Natural killer cell (primary cell): Measurements from ENCODE around the gene MMRN2. TPM values are rescaled to one million over a fixed set of nuclear protein-coding genes. Genes with fewer than 3 reads are reported as not detected.

ENCODE experiments used
- ATAC-seq, 3 donors: fragments of 150-1000 bp in 2 of 3; fragments of 200-7000 bp in 1 of 3; cut with Tn5 transposase; 1 replicate in 1 of 3; 2 replicates in 2 of 3; pipeline ENCODE4 v1.10.0; 2021; ENCODE audit warnings: mild to moderate bottlenecking in 2 of 3, moderate library complexity in 2 of 3
- DNase-seq, 2 donors: peaks; one replicate each; pipeline versions ENCODE4 v3.0.0 to v3.0.0-alpha.2; 2013 to 2021; ENCODE audit warnings: mixed read lengths in 1 of 2
- H3K27ac ChIP-seq: one replicate; pipeline ENCODE4 v1.5.1; 2013; ENCODE audit warnings: mild to moderate bottlenecking, low read length
- H3K27me3 ChIP-seq: one replicate; pipeline ENCODE4 v1.6.1; 2013; ENCODE audit warnings: low read length; ENCODE audit not compliant: control insufficient read depth, insufficient read depth
- H3K36me3 ChIP-seq: one replicate; pipeline ENCODE4 v1.6.1; 2013; ENCODE audit warnings: low read length; ENCODE audit not compliant: control insufficient read depth, insufficient read depth
- H3K4me1 ChIP-seq: one replicate; pipeline ENCODE4 v1.6.1; 2013; ENCODE audit warnings: low read length; ENCODE audit not compliant: control insufficient read depth, insufficient read depth
- H3K4me3 ChIP-seq: one replicate; pipeline ENCODE4 v1.5.1; 2013; ENCODE audit warnings: low read length
- H3K9me3 ChIP-seq: one replicate; pipeline ENCODE4 v1.6.1; 2013; ENCODE audit warnings: low read length; ENCODE audit not compliant: control insufficient read depth, insufficient read depth
- H3K27ac Mint-ChIP-seq, 2 donors: one replicate each; pipeline ENCODE4 v1.8.0; 2022; ENCODE audit warnings: mild to moderate bottlenecking in 2 of 2, mixed read lengths in 2 of 2, moderate library complexity in 1 of 2
- H3K27me3 Mint-ChIP-seq, 2 donors: one replicate each; pipeline ENCODE4 v1.8.0; 2022; ENCODE audit warnings: low read depth in 2 of 2, mixed read lengths in 2 of 2
- H3K36me3 Mint-ChIP-seq: one replicate; pipeline ENCODE4 v1.8.0; 2022; ENCODE audit warnings: mixed read lengths
- H3K4me1 Mint-ChIP-seq, 2 donors: one replicate each; pipeline ENCODE4 v1.8.0; 2022; ENCODE audit warnings: mixed read lengths in 2 of 2
- H3K4me3 Mint-ChIP-seq: one replicate; pipeline ENCODE4 v1.8.0; 2022; ENCODE audit warnings: mild to moderate bottlenecking, moderate library complexity, mixed read lengths
- H3K9me3 Mint-ChIP-seq, 2 donors: one replicate each; pipeline ENCODE4 v1.8.0; 2022; ENCODE audit warnings: mixed read lengths in 2 of 2
- CTCF ChIP-seq: fragments of 200-600 bp; IDR thresholded peaks from one replicate; pipeline ENCODE4 v1.8.0; 2022; ENCODE audit warnings: antibody characterized with exemption
- WGBS: methylation state at CpG from one replicate; pipeline ENCODE4 v1.1.7; 2013; ENCODE audit warnings: missing lambda C conversion rate; ENCODE audit not compliant: insufficient coverage; 5-methylcytosine and 5-hydroxymethylcytosine counted together
- intact Hi-C: fragments of 100-400 bp; cut with micrococcal nuclease; formaldehyde crosslinking; loops from one replicate; pipeline ENCODE4 v1.14.2; 2022
- total RNA-seq, 4 donors: library from RNA; stranded (reverse); fragments of 120-200 nt in 1 of 4; gene quantifications; one replicate each; pipeline versions ENCODE4 v1.2.3 to v1.2.4, GENCODE V29; 2013 to 2022

Gene MMRN2
- total RNA-seq, 3 donors from 2014 or later (not counting 1 experiment from before 2014, with no cell fraction given): 1.3 TPM; not detected in 2

- no peak for TF ChIP-seq CTCF
- no peaks in the 10 kb centered on the region for H3K9me3 Mint-ChIP-seq
- Histone ChIP-seq H3K36me3 (no peaks in the 10 kb centered on the region), H3K4me1 (peaks cover 13% of the 10 kb centered on the region), H3K27ac (no peak overlapping the region), H3K4me3 (no peak overlapping the region), H3K27me3 (no peaks in the 10 kb centered on the region), H3K9me3 (no peaks in the 10 kb centered on the region)
- no peaks in the 10 kb centered on the region for H3K4me1 Mint-ChIP-seq
- H3K4me3 Mint-ChIP-seq: no peak overlapping the region
- H3K36me3 Mint-ChIP-seq: no peaks in the 10 kb centered on the region
- DNase-seq (peak in 1 of 2 donors; percentile 73), ATAC-seq (peak; percentile 47 to 75 (median 65))
- intact Hi-C loops: no loop called here
- H3K27me3 Mint-ChIP-seq: no peaks in the 10 kb centered on the region
- WGBS: 83% methylated on average over 37 of the region's 37 CpGs
- no peak overlapping the region for H3K27ac Mint-ChIP-seq
Observed at GRCh38 chr10:86960003-86960862, 2.8 kb upstream of the MMRN2 start.

GRCh38 chr10:86959737-86960002 is 2.3 kb upstream of the MMRN2 start:
- Histone ChIP-seq H3K27me3 (no peaks in the 10 kb centered on the region), H3K27ac (no peak overlapping the region), H3K36me3 (no peaks in the 10 kb centered on the region), H3K9me3 (no peaks in the 10 kb centered on the region), H3K4me3 (no peak overlapping the region), H3K4me1 (peaks cover 13% of the 10 kb centered on the region)
- WGBS: 82% methylated on average over 2 of the region's 2 CpGs
- DNase-seq (no peak), ATAC-seq (no peak)
- Mint-ChIP-seq H3K27ac (no peak overlapping the region), H3K36me3 (no peaks in the 10 kb centered on the region), H3K4me3 (no peak overlapping the region), H3K9me3 (no peaks in the 10 kb centered on the region), H3K27me3 (no peaks in the 10 kb centered on the region), H3K4me1 (no peaks in the 10 kb centered on the region)
- intact Hi-C loops: no loop called here
- no peak for TF ChIP-seq CTCF

GRCh38 chr10:86958901-86959736 is 1.7 kb upstream of the MMRN2 start:
- no peaks in the 10 kb centered on the region for H3K27me3 Mint-ChIP-seq
- DNase-seq (no peak), ATAC-seq (no peak)
- Histone ChIP-seq H3K27me3 (no peaks in the 10 kb centered on the region), H3K36me3 (no peaks in the 10 kb centered on the region), H3K4me3 (no peak overlapping the region), H3K27ac (no peak overlapping the region), H3K9me3 (no peaks in the 10 kb centered on the region), H3K4me1 (peaks cover 13% of the 10 kb centered on the region)
- H3K27ac Mint-ChIP-seq: no peak overlapping the region
- WGBS: 73% methylated on average over 16 of the region's 16 CpGs
- no peaks in the 10 kb centered on the region for H3K9me3 Mint-ChIP-seq
- no peaks in the 10 kb centered on the region for H3K4me1 Mint-ChIP-seq
- H3K36me3 Mint-ChIP-seq: no peaks in the 10 kb centered on the region
- H3K4me3 Mint-ChIP-seq: no peak overlapping the region
- no peak for TF ChIP-seq CTCF
- intact Hi-C loops: no loop called here
